HCT116 (cell line): Measurements from ENCODE around the gene KLHDC7A.

Experiments
- CTCF ChIP-seq, 3 experiments: fragments of 200-600 bp in 1 of 3; sonication (generic) in 1 of 3; IDR thresholded peaks in 2 of 3; conservative IDR thresholded peaks in 1 of 3; 2 replicates each; pipeline ENCODE4 v1.5.1; 2012 to 2017; ENCODE audit warnings: low read depth in 2 of 3, low read length in 2 of 3, antibody characterized with exemption in 1 of 3, borderline replicate concordance in 1 of 3, control low read depth in 1 of 3, mild to moderate bottlenecking in 1 of 3, mixed read lengths in 1 of 3, mixed run types in 1 of 3, moderate library complexity in 1 of 3; ENCODE audit not compliant: insufficient read depth in 1 of 3
- ELF1 ChIP-seq: IDR thresholded peaks from 2 replicates; pipeline ENCODE4 v1.6.1; 2012; ENCODE audit warnings: low read depth, borderline replicate concordance
- EZH2 ChIP-seq: fragments of 200-600 bp; sonication (generic); IDR thresholded peaks from 2 replicates; pipeline ENCODE4 v1.6.1; 2017; ENCODE audit warnings: antibody characterized with exemption, mixed run types
- EZH2phosphoT487 ChIP-seq: fragments of 200-600 bp; IDR thresholded peaks from 2 replicates; pipeline ENCODE4 v1.6.1; 2018; ENCODE audit warnings: antibody characterized with exemption, borderline replicate concordance
- JUND ChIP-seq: IDR thresholded peaks from 2 replicates; pipeline ENCODE4 v1.6.1; 2012
- MAX ChIP-seq: IDR thresholded peaks from 2 replicates; pipeline ENCODE4 v1.6.1; 2012
- POLR2A ChIP-seq: IDR thresholded peaks from 2 replicates; pipeline ENCODE4 v1.7.0; 2011; ENCODE audit warnings: borderline replicate concordance; ENCODE audit not compliant: insufficient read depth, insufficient read length; ENCODE audit errors: extremely low read depth
- POLR2AphosphoS5 ChIP-seq: IDR thresholded peaks from 2 replicates; pipeline ENCODE4 v1.6.1; 2011; ENCODE audit warnings: mild to moderate bottlenecking, low read depth, low read length, moderate library complexity
- RAD21 ChIP-seq: IDR thresholded peaks from 2 replicates; pipeline ENCODE4 v1.6.1; 2012; ENCODE audit warnings: low read depth, mild to moderate bottlenecking
- SIN3A ChIP-seq: IDR thresholded peaks from 2 replicates; pipeline ENCODE4 v1.6.1; 2012; ENCODE audit warnings: low read depth
- TCF7L2 ChIP-seq: IDR thresholded peaks from 2 replicates; pipeline ENCODE4 v1.7.0; 2011; ENCODE audit warnings: borderline replicate concordance, inconsistent platforms; ENCODE audit not compliant: insufficient read depth, insufficient read length; ENCODE audit errors: extremely low read depth
- YY1 ChIP-seq: IDR thresholded peaks from 2 replicates; pipeline ENCODE4 v1.6.1; 2011; ENCODE audit warnings: low read length, low read depth, moderate library complexity, mild to moderate bottlenecking; ENCODE audit not compliant: insufficient replicate concordance; ENCODE audit errors: extremely low read depth

- TF ChIP-seq POLR2A (no peak), SIN3A (no peak), CTCF (IDR thresholded peaks at IDR 0.05 in 2 of 3, conservative IDR thresholded peaks at IDR 0.05 in 1 of 3; ENCODE audit: borderline replicate concordance in 1 of 3, insufficient read depth in 1 of 3, low read depth in 2 of 3, low read length in 2 of 3) (no peak), RAD21 (no peak), MAX (no peak), EZH2 (no peak), EZH2phosphoT487 (no peak), ELF1 (no peak), POLR2AphosphoS5 (no peak), TCF7L2 (no peak), YY1 (no peak), JUND (no peak)
Observed at GRCh38 chr1:18464665-18465050, 16.1 kb upstream of the KLHDC7A start.
